ENCODE results near the gene GNAS-AS1. TPM values are rescaled to one million over a fixed set of nuclear protein-coding genes. Genes with fewer than 3 reads are reported as not detected.
"Not testable (repeated sequence)": the region's sequence is repeated elsewhere in the genome, so short reads cannot be mapped to it uniquely, and the experiment has no call there.

Gene GNAS-AS1
- total RNA-seq, 1 donor from 2014 or later: 5.9 TPM

- H3K27me3 Mint-ChIP-seq (ENCODE audit: low read depth): peaks cover 25% of the 10 kb centered on the region
- H3K36me3 Mint-ChIP-seq: peaks cover 7% of the 10 kb centered on the region
- no peak overlapping the region for H3K4me3 Mint-ChIP-seq
- no peak for TF ChIP-seq CTCF (IDR thresholded peaks at IDR 0.05; ENCODE audit: unreplicated experiment)
- no peaks in the 10 kb centered on the region for H3K4me1 Mint-ChIP-seq
- no peak overlapping the region for H3K27ac Mint-ChIP-seq
- peaks cover 4% of the 10 kb centered on the region for H3K9me3 Mint-ChIP-seq
- no peak for DNase-seq (ENCODE audit: low spot score in 2 of 2, unreplicated experiment in 2 of 2)
These were observed 21.2 kb downstream of the GNAS-AS1 start for GRCh38 chr20:58829531-58829941.

GRCh38 chr20:58828804-58829203 is 21.9 kb downstream of the GNAS-AS1 start:
- not testable (repeated sequence) for H3K9me3 Mint-ChIP-seq; DNase-seq (ENCODE audit: low spot score in 2 of 2, unreplicated experiment in 2 of 2); H3K27ac Mint-ChIP-seq; H3K4me3 Mint-ChIP-seq; H3K4me1 Mint-ChIP-seq; H3K36me3 Mint-ChIP-seq
- H3K27me3 Mint-ChIP-seq (ENCODE audit: low read depth): peaks cover 18% of the 10 kb centered on the region

GRCh38 chr20:58828136-58828535 is 22.6 kb downstream of the GNAS-AS1 start:
- Mint-ChIP-seq H3K27me3 (ENCODE audit: low read depth) (peaks cover 11% of the 10 kb centered on the region), H3K36me3 (peaks cover 7% of the 10 kb centered on the region), H3K4me3 (no peak overlapping the region), H3K27ac (no peak overlapping the region), H3K9me3 (peaks cover 4% of the 10 kb centered on the region), H3K4me1 (no peaks in the 10 kb centered on the region)
- DNase-seq (ENCODE audit: low spot score in 2 of 2, unreplicated experiment in 2 of 2): no peak
- TF ChIP-seq CTCF (IDR thresholded peaks at IDR 0.05; ENCODE audit: unreplicated experiment): no peak

- DNase-seq (ENCODE audit: low spot score in 2 of 2, unreplicated experiment in 2 of 2): no peak
- Mint-ChIP-seq H3K27ac (no peak overlapping the region), H3K36me3 (peaks cover 9% of the 10 kb centered on the region), H3K4me3 (no peak overlapping the region), H3K27me3 (ENCODE audit: low read depth) (peaks cover 3% of the 10 kb centered on the region), H3K4me1 (no peaks in the 10 kb centered on the region), H3K9me3 (peaks cover 4% of the 10 kb centered on the region)
- TF ChIP-seq CTCF (IDR thresholded peaks at IDR 0.05; ENCODE audit: unreplicated experiment): no peak
These were observed 24.4 kb downstream of the GNAS-AS1 start for GRCh38 chr20:58826271-58826670.

- Mint-ChIP-seq H3K9me3 (peaks cover 4% of the 10 kb centered on the region), H3K4me3 (no peak overlapping the region), H3K27me3 (ENCODE audit: low read depth) (peaks cover 3% of the 10 kb centered on the region), H3K27ac (no peak overlapping the region), H3K36me3 (peaks cover 13% of the 10 kb centered on the region), H3K4me1 (no peaks in the 10 kb centered on the region)
- DNase-seq (ENCODE audit: low spot score in 2 of 2, unreplicated experiment in 2 of 2): no peak
- no peak for TF ChIP-seq CTCF (IDR thresholded peaks at IDR 0.05; ENCODE audit: unreplicated experiment)
These were observed 25.3 kb downstream of the GNAS-AS1 start for GRCh38 chr20:58825450-58825849.

GRCh38 chr20:58824843-58825242 is 25.9 kb downstream of the GNAS-AS1 start:
- no peak for DNase-seq (ENCODE audit: low spot score in 2 of 2, unreplicated experiment in 2 of 2)
- Mint-ChIP-seq H3K9me3 (peaks cover 6% of the 10 kb centered on the region), H3K4me3 (no peak overlapping the region), H3K4me1 (no peaks in the 10 kb centered on the region), H3K27ac (no peak overlapping the region), H3K27me3 (ENCODE audit: low read depth) (peaks cover 3% of the 10 kb centered on the region), H3K36me3 (peaks cover 14% of the 10 kb centered on the region)
- TF ChIP-seq CTCF (IDR thresholded peaks at IDR 0.05; ENCODE audit: unreplicated experiment): no peak

Measured in mesothelial cell of epicardium (in vitro differentiated cells).